HUES64 (cell line): ENCODE measurements around the gene RRAD.

Experiments used
- H3K27ac ChIP-seq: 2 replicates; pipeline ENCODE4 v1.7.0; 2013; ENCODE audit warnings: low read depth, low read length, inconsistent platforms
- H3K27me3 ChIP-seq: 2 replicates; pipeline ENCODE4 v1.6.1; 2013; ENCODE audit warnings: mild to moderate bottlenecking, low read length; ENCODE audit not compliant: insufficient read depth
- H3K36me3 ChIP-seq: 2 replicates; pipeline ENCODE4 v1.6.1; 2013; ENCODE audit warnings: mild to moderate bottlenecking, low read length; ENCODE audit not compliant: insufficient read depth
- H3K4me1 ChIP-seq: 2 replicates; pipeline ENCODE4 v1.6.1; 2013; ENCODE audit warnings: mild to moderate bottlenecking, low read length, moderate library complexity; ENCODE audit not compliant: insufficient read depth
- H3K4me3 ChIP-seq: 2 replicates; pipeline ENCODE4 v1.5.1; 2013; ENCODE audit warnings: mild to moderate bottlenecking, low read length, moderate library complexity
- H3K9ac ChIP-seq: 2 replicates; pipeline ENCODE4 v1.6.1; 2013; ENCODE audit warnings: mild to moderate bottlenecking, low read depth, low read length
- H3K9me3 ChIP-seq: 2 replicates; pipeline ENCODE4 v1.6.1; 2013; ENCODE audit warnings: low read depth, low read length; ENCODE audit not compliant: insufficient read depth
- whole genome bisulfite sequencing: fragments of 150-250, 120-280 bp; methylation state at CpG from one replicate; pipeline ENCODE4 v1.1.7; 2013; ENCODE audit warnings: missing lambda C conversion rate; 5-methylcytosine and 5-hydroxymethylcytosine counted together

Gene RRAD

DNA sequence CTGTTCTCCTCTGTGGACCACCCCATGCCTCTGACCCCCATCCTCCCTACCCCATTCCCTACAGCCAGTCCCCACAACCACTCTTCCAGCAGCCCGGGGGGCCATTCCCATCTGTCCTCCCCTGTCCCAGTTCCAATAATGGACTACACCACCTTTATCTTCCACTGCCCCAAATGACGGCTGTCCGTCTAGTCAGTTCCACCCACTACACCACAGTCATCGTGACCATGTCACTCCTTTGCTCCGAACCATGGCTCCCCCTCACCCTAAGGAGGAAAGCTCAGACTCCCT lies 29.7 kb downstream of the RRAD start:
- Histone ChIP-seq H3K27ac (no peak overlapping the region), H3K4me1 (peaks cover 8% of the 10 kb centered on the region), H3K36me3 (peaks cover 5% of the 10 kb centered on the region), H3K9me3 (no peaks in the 10 kb centered on the region), H3K27me3 (no peaks in the 10 kb centered on the region), H3K4me3 (no peak overlapping the region), H3K9ac (no peak overlapping the region)
- 94% methylated on average over 5 of the region's 5 CpGs for WGBS

DNA sequence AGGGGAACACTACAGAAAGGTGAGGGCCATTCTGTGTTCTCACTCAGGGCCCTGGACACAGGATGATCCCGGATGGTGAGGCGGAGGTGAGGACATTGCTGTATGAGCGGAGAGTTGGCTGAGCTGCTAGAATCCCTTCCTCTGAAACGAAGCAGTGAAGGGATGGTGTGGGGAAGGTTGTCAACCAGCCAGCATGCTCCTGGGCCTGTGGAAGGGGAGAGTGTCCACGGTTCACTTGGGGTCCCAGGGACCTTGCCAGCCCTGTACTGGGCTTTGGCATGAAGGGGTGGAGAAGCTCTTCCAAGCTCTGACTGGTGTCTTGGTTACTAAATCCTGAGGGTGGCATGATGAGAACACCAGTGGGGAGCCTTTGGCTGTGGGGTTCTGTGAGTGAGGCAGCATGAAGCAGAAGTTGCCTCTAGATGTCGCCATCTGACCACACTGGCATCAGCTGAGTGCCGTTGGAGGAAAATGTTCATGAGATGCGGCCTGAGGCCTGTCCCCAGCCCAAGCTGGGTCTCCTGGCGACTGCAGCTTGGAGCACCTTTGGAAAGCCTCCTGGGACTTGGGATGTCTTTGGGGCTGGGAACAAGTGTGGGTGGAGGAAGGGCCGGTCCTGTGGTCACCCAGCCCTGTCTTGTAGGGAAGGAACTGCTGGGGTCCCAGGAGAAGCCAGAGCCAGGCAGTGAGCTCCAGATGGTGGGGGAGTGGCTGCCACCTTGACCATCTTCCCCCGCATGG lies 30.2 kb downstream of the RRAD start:
- Histone ChIP-seq H3K27me3 (no peaks in the 10 kb centered on the region), H3K36me3 (peaks cover 5% of the 10 kb centered on the region), H3K4me3 (no peak overlapping the region), H3K27ac (no peak overlapping the region), H3K9me3 (no peaks in the 10 kb centered on the region), H3K4me1 (peaks cover 5% of the 10 kb centered on the region), H3K9ac (no peak overlapping the region)
- WGBS: 67% methylated on average over 11 of the region's 11 CpGs

DNA sequence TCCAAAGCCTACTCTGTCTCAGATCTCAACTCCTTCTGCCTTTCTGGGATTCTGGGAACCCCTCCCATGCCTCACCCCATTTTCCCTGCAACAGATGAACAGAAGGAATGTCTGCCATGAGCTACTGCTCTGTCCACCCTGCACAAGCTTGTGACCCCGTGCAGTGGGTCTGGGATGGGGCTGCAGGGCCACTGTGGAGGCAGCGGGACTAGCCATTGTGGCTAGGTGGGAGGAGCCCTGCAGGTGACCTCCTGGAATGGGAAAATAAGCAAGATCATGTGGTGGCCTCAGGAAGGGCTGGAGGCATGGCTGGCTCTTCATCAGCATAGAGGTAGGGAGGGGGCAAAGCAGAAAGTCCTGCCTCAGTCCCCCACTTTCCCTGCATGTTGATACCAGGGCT lies 31.3 kb downstream of the RRAD start:
- Histone ChIP-seq H3K4me3 (no peak overlapping the region), H3K9me3 (no peaks in the 10 kb centered on the region), H3K36me3 (peaks cover 6% of the 10 kb centered on the region), H3K4me1 (no peaks in the 10 kb centered on the region), H3K9ac (no peak overlapping the region; the same call in 1 of the 2 replicates), H3K27me3 (no peaks in the 10 kb centered on the region), H3K27ac (no peak overlapping the region)
- WGBS: 86% methylated on average over 2 of the region's 2 CpGs

DNA sequence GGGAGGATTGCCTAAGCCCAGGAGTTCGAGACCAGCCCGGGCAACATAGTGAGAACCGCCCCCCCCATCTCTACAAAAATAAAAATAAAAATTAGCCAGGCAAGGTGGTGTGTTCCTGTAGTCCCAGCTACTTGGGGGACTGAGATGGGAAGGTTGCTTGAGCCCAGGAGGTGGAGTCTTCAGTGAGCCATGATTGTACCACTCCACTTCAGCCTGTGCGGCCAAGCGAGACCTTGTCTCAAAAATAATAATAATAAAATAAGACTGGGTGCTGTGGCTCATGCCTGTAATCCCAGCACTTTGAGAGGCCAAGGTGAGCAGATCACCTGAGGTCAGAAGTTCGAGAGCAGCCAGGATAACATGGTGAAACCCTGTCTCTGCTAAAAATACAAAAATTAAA lies 33.5 kb downstream of the RRAD start:
- 90% methylated on average over 1 of the region's 6 CpGs for WGBS
- H3K4me3 ChIP-seq: no peak overlapping the region
- no peaks in the 10 kb centered on the region for H3K27me3 ChIP-seq
- no peaks in the 10 kb centered on the region for H3K4me1 ChIP-seq
- peaks cover 19% of the 10 kb centered on the region for H3K36me3 ChIP-seq
- no peaks in the 10 kb centered on the region for H3K9me3 ChIP-seq
- no peak overlapping the region for H3K9ac ChIP-seq
- H3K27ac ChIP-seq: no peak overlapping the region

DNA sequence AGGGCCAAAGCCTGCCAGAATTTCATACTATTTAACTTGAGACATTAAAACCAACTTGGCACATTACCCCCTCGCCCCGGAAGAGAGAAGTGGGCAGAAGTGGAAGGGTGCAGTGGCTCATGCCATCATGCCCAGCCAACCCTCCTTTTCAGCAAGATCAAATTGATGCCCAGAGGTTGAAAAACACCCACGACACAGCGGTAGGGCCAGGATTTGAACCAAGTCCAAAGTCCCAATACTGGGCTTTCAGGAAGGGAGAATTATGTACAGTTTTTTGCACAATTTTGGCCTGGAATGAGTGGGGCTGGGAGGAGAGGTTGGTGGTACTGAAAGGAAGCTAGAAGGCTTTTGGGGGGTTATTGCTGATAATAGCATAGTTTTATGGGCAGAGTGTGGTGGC lies 34.0 kb downstream of the RRAD start:
- H3K27ac ChIP-seq: no peak overlapping the region
- WGBS: 95% methylated on average over 4 of the region's 4 CpGs
- no peak overlapping the region for H3K9ac ChIP-seq
- no peaks in the 10 kb centered on the region for H3K27me3 ChIP-seq
- no peaks in the 10 kb centered on the region for H3K4me1 ChIP-seq
- H3K4me3 ChIP-seq: no peak overlapping the region
- H3K9me3 ChIP-seq: no peaks in the 10 kb centered on the region
- peaks cover 23% of the 10 kb centered on the region for H3K36me3 ChIP-seq

DNA sequence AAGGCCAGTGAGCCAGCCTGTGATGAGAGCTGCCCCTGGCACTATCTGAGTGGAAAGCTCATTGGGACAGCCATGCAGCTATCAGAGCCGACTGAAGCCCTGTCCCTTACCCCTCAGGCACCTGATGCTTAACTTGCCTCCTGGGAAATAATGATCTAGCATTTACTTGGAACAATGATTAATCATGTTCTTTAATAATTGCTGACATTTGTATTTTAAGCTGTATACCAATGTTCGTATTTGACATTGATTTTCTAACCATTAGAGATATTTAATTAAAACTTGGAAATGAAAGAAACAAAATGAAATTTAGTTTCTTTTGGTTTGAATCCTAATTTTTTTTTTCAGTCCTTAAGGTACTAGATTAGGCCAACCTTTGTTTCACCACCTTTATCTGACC lies 34.5 kb downstream of the RRAD start:
- Histone ChIP-seq H3K27ac (no peak overlapping the region), H3K9ac (no peak overlapping the region), H3K27me3 (no peaks in the 10 kb centered on the region), H3K4me3 (no peak overlapping the region), H3K36me3 (peaks cover 29% of the 10 kb centered on the region), H3K4me1 (no peaks in the 10 kb centered on the region), H3K9me3 (no peaks in the 10 kb centered on the region)
- WGBS: 100% methylated on average over 1 of the region's 2 CpGs

DNA sequence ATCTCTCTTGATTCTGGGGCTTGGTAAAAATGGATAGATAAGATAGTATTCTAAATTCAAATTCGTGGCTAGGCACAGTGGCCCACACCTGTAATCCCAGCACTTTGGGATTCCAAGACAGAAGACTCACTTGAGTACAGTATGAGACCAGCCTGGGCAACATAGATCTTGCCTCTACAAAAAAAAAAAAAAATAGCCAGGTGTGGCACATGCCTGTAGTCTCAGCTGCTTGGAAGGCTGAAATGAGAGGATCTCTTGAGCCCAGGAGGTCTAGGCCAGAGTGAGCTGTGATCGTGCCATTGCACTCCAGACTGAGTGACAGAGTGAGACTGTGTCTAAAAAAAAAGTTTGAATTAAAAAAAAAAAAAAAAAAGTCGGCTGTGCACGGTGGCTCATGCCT lies 35.7 kb downstream of the RRAD start:
- no peak overlapping the region for H3K9ac ChIP-seq
- peaks cover 41% of the 10 kb centered on the region for H3K36me3 ChIP-seq
- no peaks in the 10 kb centered on the region for H3K27me3 ChIP-seq
- no peak overlapping the region for H3K27ac ChIP-seq
- H3K9me3 ChIP-seq: no peaks in the 10 kb centered on the region
- 89% methylated on average over 3 of the region's 4 CpGs for WGBS
- H3K4me3 ChIP-seq: no peak overlapping the region
- H3K4me1 ChIP-seq: no peaks in the 10 kb centered on the region

DNA sequence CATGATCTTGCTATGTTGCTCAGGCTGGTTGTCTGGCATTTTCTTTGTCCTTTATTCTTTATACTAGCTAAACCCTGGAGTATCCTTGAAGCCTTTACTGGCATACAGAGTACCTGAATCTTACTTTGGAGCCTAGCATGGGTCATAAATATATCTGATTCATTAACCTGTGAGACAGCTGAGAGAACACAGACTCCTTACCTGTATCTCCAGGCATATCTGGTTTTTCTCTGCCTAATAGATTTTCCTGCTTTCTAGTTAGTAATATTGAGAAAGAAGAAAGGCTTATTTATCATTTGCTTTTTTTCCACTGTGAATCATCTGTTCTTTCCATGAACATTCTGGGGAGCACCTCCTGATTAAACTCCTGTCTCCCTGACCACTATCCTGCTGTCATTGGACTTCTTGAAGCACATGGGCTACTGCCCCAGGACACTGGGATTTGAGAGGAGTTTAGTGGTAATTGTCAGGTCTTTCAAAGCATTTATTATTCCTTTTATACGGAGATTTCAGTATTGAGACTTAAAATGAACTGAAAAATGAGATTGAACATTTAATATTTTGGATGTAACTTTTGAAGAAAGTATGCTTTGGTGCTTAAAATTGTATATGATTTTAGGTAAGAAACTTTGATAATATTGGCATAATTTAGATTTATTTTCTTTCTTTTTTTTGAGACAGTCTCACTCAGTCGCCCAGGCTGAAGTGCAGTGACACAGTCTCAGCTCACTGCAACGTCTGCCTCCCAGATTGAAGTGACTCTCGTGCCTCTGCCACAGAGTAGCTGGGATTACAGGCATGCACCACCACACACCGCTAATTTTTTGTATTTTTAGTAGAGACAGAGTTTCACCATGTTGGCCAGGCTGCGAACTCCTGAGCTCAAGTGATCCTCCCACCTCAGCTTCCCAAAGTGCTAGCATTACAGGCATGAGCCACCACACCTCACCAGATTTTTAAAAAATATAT lies 36.4 kb downstream of the RRAD start:
- Histone ChIP-seq H3K36me3 (peaks cover 47% of the 10 kb centered on the region), H3K27me3 (no peaks in the 10 kb centered on the region), H3K9ac (no peak overlapping the region), H3K4me3 (no peak overlapping the region), H3K4me1 (no peaks in the 10 kb centered on the region), H3K27ac (no peak overlapping the region), H3K9me3 (no peaks in the 10 kb centered on the region)
- WGBS: 96% methylated on average over 6 of the region's 6 CpGs

DNA sequence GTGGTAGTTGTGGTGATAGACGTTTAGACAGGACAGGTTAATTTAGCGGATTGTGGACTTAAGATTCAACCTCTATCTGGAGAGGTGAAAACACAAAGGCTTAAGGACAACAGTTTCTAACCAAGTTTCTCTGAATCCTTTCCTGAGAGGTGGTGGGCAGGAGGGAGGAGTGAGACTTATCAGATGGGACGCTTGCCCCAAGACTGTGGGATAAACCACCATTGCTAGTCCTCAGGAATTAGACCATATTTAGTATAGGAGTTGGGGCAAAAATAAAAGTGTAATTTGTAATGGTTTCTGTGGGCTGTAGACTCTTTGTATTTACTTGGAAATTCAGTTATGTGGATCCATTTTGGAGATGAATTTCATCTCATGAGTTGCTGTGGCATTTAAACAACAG lies 38.4 kb downstream of the RRAD start:
- Histone ChIP-seq H3K27me3 (no peaks in the 10 kb centered on the region), H3K9me3 (no peaks in the 10 kb centered on the region), H3K4me1 (no peaks in the 10 kb centered on the region; the same call in 1 of the 2 replicates), H3K9ac (no peak overlapping the region), H3K27ac (no peak overlapping the region), H3K36me3 (peaks cover 47% of the 10 kb centered on the region), H3K4me3 (no peak overlapping the region)
- 90% methylated on average over 3 of the region's 3 CpGs for WGBS

DNA sequence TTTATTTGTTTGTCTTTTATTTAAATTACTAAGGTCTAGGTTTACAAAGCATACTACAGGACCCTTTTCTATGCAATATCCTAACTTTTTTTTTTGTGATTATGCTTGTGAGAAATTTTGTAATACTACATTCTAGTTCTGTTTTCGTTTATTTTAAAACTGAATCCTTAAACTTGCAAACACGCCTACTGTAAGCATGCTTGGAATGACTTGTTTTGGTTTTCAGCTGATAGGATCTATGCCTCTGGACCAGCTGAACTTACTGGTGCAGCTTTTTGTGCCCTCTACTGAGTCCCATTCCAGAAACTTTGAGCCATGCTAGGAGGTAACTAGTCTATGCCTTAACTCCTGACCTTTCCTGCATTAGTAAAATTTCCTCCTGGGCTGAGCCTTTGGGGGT lies 39.0 kb downstream of the RRAD start:
- Histone ChIP-seq H3K27ac (no peak overlapping the region), H3K9ac (no peak overlapping the region), H3K4me1 (peaks cover 5% of the 10 kb centered on the region; the same call in 1 of the 2 replicates), H3K27me3 (no peaks in the 10 kb centered on the region), H3K36me3 (peaks cover 47% of the 10 kb centered on the region), H3K4me3 (no peak overlapping the region), H3K9me3 (no peaks in the 10 kb centered on the region)
- 88% methylated on average over 2 of the region's 2 CpGs for WGBS

DNA sequence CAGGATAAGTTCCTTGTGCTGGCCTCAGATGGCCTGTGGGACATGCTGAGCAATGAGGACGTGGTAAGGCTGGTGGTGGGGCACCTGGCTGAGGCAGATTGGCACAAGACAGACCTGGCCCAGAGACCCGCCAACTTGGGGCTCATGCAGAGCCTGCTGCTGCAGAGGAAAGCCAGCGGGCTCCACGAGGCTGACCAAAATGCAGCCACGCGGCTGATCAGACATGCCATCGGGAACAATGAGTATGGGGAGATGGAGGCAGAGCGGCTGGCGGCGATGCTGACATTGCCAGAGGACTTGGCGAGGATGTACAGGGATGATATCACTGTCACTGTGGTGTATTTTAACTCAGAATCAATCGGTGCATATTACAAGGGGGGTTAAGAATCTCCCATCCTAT lies 39.8 kb downstream of the RRAD start:
- Histone ChIP-seq H3K36me3 (peaks cover 42% of the 10 kb centered on the region), H3K27ac (no peak overlapping the region), H3K9ac (no peak overlapping the region), H3K27me3 (no peaks in the 10 kb centered on the region), H3K4me1 (peaks cover 5% of the 10 kb centered on the region; the same call in 1 of the 2 replicates), H3K9me3 (no peaks in the 10 kb centered on the region), H3K4me3 (no peak overlapping the region)
- WGBS: 92% methylated on average over 12 of the region's 12 CpGs
